GM21825 (cell line): ENCODE data around the gene CLIP4.

ENCODE experiments used
- ATAC-seq: cut with Tn5 transposase; IDR thresholded peaks from one replicate; pipeline ENCODE4 v1.9.1; 2021; ENCODE audit warnings: mild to moderate bottlenecking, moderate library complexity; ENCODE audit not compliant: unreplicated experiment

The CLIP4 gene

GRCh38 chr2:29130295-29130694, 15.1 kb downstream of the CLIP4 start:
- ATAC-seq = peak; percentile 62

DNA sequence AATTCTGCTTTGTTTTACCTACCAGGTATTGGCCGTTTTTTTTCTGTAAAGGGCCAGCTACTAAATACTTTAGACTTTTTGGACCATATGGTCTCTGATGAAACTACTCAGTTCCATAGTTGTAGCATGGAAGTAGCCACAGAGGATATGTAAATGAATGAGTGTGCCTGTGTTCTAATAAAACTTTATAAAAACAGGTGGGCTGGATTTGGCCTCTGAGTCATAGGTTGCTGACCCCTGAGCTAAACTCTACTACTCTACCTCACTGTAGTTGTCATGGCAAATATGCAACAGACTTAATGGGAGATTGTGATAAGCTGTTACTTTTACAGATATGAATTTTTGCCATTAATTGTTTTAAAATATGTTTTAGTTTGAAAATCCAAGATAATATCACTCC, 19.7 kb downstream of the CLIP4 start:
- no peak for ATAC-seq

GRCh38 chr2:29139152-29139551, 23.9 kb downstream of the CLIP4 start:
- ATAC-seq = no peak

DNA sequence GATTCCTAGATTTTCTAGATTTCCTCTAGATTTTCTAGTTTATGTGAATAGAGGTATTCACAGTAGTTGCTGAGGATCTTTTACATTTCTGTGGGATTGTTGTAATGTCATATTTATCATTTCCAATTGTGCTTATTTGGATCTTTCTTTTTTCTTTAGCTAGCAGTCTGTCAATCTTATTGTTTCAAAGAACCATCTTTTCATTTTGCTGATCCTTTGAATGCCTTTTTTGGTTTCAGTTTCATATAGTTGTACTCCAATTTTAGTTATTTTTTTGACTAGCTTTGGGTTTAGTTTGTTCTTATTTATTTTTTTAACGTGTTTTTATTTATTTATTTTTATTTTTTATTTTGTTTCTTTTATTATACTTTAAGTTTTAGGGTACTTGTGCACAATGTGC, 24.5 kb downstream of the CLIP4 start:
- no peak for ATAC-seq

GRCh38 chr2:29143657-29144056, 28.4 kb downstream of the CLIP4 start:
- ATAC-seq = no peak

DNA sequence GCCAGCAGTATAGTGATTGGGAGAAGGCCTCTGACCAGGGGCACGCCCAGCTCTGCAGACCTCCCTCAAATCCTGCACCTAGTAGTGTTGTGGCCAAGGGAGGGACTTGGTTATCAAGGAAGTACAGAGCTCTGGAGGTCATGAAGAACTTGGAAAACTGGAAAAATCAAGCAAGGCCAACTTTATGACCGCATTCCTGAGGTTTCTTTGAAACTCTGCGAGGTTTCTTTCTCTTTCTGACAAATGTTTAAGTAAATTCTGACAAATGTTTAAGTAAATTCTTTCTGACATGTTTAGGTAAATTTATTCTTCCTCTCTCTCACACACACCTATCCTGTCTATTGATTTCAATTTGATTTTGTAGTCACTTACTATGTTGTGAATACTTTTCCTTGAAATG, 31.0 kb downstream of the CLIP4 start:
- no peak for ATAC-seq

- no peak for ATAC-seq
Observed at GRCh38 chr2:29147963-29148362, 32.7 kb downstream of the CLIP4 start.

DNA sequence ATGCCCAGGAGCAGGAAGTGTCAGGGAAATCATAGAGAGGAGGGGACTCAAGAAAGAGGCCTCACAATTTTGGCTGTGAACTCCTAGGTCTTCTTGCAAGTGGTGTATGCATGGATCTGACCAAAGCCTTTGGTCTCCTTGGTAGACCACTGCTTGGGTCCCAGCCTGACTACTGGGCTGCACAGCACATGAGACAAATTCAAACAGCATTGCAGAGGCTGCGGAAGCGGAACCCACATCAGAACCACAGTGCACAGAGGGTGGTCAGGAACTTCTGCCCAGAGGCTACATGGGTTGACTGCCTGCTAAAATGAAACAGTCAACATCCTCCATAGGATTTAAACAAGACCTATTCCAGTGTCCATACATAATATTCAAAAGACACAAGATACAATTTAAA, 39.4 kb downstream of the CLIP4 start:
- ATAC-seq = no peak

DNA sequence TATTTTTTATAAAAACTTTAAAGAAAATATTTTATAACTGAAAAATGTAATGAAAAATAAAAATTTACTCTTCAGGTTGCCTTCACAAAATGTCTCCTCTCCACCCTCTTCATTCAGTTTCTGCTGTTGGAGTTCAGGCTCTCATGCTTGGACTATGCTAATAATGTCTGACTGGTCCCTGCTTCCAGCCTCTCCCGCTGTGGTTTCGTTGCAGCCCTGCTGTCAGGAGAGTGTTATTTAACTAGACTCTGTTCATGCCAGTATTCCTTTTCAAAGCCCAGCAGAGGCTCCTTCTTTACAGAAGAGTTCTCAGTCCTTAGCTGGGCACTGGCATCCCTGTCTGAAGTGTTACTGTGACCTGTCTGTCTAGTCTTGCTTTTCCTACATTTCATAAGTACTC, 40.4 kb downstream of the CLIP4 start:
- no peak for ATAC-seq

DNA sequence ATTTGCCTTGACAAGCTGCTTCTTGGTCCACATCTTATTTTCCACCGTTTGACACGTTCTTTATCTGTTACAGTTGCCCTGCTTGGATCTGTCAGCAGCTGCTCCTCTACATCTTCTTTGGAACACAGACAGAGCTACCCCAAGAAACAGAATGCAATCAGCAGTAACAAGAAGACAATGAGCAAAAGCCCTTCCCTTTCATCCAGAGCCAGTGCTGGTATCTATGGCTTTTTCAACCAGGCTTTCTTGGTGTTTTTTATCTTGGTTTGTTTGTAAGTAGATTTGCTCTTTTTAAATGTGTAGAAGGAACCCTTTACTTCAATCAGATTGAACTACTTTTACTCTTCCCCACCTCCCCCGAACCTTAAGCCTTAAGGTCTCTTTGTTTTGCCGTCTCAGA, 41.9 kb downstream of the CLIP4 start:
- ATAC-seq = no peak

GRCh38 chr2:29159125-29159524, 43.9 kb downstream of the CLIP4 start:
- no peak for ATAC-seq

DNA sequence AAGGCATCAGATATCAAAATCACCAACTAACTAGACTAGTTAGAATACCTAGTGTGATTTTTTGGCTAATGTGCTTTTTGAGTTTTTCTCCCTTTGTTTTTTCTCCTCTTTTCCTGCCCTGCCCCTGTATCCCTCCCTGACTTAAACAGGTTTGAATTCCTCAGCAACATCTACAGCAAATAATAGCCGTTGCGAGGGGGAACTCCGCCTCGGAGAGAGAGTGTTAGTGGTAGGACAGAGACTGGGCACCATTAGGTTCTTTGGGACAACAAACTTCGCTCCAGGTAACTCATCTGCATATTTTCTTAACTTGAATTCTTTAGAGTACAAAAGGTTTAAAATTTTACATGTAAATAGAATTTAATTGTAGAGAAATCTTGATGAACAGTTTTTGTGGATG, 45.0 kb downstream of the CLIP4 start:
- no peak for ATAC-seq

GRCh38 chr2:29162204-29162928, 47.2 kb downstream of the CLIP4 start:
- no peak for ATAC-seq

DNA sequence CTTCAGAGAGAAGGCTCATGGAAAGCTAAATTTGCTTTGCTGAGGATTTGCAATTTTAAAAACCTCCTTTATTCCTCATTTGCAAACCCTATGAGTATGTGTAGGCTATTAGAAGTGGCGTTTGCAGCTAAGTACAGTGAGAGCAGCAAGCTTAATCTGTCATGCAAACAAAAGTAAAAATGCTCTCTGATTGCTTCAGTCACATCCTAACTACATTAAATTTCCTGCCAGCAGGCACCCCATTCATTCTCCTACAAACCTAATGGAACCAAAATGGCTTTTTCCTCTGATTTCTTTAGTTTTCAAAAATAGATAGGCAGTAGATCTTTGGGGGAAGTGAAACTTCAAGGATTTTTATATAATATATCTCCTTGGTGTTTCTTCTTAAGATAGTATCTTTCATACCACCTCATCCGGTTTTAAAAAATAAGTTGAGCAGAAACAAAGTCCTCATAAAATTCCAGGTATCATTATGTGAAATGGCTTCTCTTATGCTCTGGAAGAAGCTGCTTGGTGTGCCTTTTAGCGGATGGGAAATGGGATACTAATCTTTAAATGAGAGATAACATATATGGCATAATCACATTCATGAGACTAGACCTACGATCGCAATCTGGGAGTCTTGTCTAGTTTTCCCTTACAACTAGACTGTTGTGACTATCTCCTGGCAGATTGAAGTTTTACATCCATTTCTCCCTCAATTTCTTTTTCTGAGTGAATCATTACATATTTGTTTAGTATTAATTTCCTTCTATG, 49.1 kb downstream of the CLIP4 start:
- no peak for ATAC-seq

GRCh38 chr2:29165362-29166241, 50.4 kb downstream of the CLIP4 start:
- ATAC-seq = no peak

GRCh38 chr2:29166242-29167039, 51.2 kb downstream of the CLIP4 start:
- no peak for ATAC-seq

- no peak for ATAC-seq
Observed at GRCh38 chr2:29174937-29175336, 59.7 kb downstream of the CLIP4 start.

DNA sequence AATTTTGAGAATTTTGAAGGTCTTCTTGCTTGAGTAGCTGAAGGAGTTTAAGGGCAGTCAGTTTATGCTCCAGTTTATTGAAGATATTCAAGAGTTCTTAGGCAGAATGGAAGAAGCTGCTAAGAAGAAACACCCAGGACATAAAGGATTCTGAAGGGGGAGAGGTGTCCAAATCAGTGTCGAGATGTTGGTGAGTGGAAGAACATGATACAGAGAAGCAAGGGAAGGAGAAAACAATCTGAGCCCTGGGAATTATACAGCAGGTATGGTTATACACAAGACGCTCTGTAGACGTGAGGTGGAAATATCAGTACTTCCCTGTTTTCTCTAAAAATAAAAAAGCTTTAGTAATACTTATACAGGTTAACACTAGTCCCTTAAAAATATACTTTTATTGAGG, 60.1 kb downstream of the CLIP4 start:
- no peak for ATAC-seq

DNA sequence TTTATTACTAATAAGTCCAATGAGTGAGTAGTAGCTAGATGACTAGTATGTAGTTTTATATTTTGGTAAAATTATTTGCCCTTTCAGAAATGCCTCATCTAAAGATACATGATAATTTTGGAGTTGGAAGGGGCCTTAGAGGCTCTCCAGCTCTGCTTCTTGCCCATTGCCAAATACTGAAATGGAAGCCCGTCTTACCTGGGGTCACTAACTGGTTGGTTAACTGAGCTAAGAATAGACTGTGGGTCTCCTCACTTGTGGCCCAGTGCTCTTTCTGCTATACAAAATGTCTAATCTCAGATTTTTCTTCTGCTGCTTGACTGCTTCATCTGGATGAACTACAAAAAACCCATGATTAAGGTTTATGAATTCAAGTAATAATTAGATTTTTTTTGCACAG, 67.1 kb downstream of the CLIP4 start:
- no peak for ATAC-seq

- no peak for ATAC-seq
Observed at GRCh38 chr2:29182920-29183319, 67.7 kb downstream of the CLIP4 start.

DNA sequence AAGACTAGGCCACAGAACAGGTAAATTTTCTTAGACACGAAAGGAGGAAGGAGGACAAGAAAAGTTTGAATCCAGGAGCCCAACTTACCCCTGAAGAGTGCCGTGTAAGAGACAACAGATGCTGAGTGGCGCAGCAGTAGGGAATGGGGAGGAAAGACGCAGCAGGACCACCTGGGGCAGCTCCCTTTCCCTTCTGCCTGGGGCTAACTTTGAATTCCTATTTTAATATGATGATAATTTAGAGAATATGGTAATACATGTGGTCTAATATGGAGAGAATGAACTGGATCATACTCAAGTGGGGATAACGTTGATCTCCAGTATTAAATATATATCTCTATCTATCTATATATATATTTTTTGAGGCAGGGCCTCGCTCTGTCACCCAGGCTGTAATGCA, 69.3 kb downstream of the CLIP4 start:
- no peak for ATAC-seq
